SU-DHL-6 (cell line): ENCODE results near the gene SLC17A2.

Source experiments
- EZH2phosphoT487 ChIP-seq: fragments of 200-600 bp; sonication (generic), shearing (Covaris generic); conservative IDR thresholded peaks from 2 replicates; pipeline ENCODE4 v1.6.1; 2018; ENCODE audit warnings: mild to moderate bottlenecking, antibody characterized with exemption, low read length, moderate library complexity, mixed read lengths
- TF ChIP-seq, protein P1 (sequence below): fragments of 200-600 bp; sonication (generic); IDR thresholded peaks from one replicate; pipeline ENCODE4 v1.5.1; 2017; ENCODE audit warnings: antibody characterized with exemption, mild to moderate bottlenecking, low read length, moderate library complexity; ENCODE audit not compliant: insufficient read depth, poor library complexity, severe bottlenecking

DNA sequence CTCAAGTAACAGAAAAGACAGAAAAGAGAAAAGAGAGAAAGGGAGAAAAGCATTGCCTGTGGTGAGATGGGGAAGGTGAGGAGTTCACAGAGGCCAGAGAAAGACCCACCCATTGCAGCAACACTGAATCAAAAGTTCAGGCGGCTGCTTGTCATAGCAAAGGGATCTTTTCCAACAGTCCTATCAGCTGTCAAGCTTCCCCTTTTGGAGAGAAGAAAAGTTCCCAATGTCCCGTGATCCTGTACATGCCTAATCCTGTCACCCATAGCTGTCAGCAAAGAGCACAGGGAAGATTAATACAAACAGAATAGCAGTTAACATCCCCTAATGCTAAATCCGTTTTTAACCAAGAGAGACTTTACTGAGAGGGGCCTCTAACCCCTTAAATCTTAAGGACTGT lies 23.2 kb upstream of the SLC17A2 start:
- TF ChIP-seq, protein P1, sequence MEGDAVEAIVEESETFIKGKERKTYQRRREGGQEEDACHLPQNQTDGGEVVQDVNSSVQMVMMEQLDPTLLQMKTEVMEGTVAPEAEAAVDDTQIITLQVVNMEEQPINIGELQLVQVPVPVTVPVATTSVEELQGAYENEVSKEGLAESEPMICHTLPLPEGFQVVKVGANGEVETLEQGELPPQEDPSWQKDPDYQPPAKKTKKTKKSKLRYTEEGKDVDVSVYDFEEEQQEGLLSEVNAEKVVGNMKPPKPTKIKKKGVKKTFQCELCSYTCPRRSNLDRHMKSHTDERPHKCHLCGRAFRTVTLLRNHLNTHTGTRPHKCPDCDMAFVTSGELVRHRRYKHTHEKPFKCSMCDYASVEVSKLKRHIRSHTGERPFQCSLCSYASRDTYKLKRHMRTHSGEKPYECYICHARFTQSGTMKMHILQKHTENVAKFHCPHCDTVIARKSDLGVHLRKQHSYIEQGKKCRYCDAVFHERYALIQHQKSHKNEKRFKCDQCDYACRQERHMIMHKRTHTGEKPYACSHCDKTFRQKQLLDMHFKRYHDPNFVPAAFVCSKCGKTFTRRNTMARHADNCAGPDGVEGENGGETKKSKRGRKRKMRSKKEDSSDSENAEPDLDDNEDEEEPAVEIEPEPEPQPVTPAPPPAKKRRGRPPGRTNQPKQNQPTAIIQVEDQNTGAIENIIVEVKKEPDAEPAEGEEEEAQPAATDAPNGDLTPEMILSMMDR = no peak
- TF ChIP-seq EZH2phosphoT487 = no peak
